Liver (tissue), 3 donors: ENCODE measurements around the gene APP.

ENCODE experiments used
- CTCF ChIP-seq: fragments of 150-350 bp; IDR thresholded peaks from 2 replicates; pipeline ENCODE4 v1.5.1; 2017; ENCODE audit warnings: improper control_type of control experiment, low read depth, low read length; ENCODE audit not compliant: missing input control
- HNF4G ChIP-seq: IDR thresholded peaks from 2 replicates; pipeline ENCODE4 v1.6.1; 2016; ENCODE audit warnings: antibody characterized with exemption
- RAD21 ChIP-seq, 2 donors: IDR thresholded peaks; 2 replicates each; pipeline ENCODE4 v1.6.1; 2016; ENCODE audit warnings: antibody characterized with exemption in 2 of 2, mild to moderate bottlenecking in 2 of 2
- RXRA ChIP-seq, 2 donors: IDR thresholded peaks; 2 replicates each; pipeline ENCODE4 v1.6.1; 2017 to 2018; ENCODE audit warnings: antibody characterized with exemption in 2 of 2, mild to moderate bottlenecking in 1 of 2
- TAF1 ChIP-seq: conservative IDR thresholded peaks from 2 replicates; pipeline ENCODE4 v1.6.1; 2016; ENCODE audit warnings: antibody characterized with exemption, mild to moderate bottlenecking
- TF ChIP-seq, protein P1 (sequence below): IDR thresholded peaks from 2 replicates; pipeline ENCODE4 v1.6.1; 2016; ENCODE audit warnings: antibody characterized with exemption, mild to moderate bottlenecking
- donor health status: healthy.
- donor health status: healthy.

GRCh38 chr21:25911730-25912401 is 258.7 kb downstream of the APP start:
- TF ChIP-seq TAF1 (no peak), CTCF (no peak), RXRA (IDR thresholded peaks at IDR 0.05) (peak; percentile 56 to 72), HNF4G (no peak), RAD21 (IDR thresholded peaks at IDR 0.05) (peak in 1 of 2 donors; percentile 36)
- TF ChIP-seq, protein P1, sequence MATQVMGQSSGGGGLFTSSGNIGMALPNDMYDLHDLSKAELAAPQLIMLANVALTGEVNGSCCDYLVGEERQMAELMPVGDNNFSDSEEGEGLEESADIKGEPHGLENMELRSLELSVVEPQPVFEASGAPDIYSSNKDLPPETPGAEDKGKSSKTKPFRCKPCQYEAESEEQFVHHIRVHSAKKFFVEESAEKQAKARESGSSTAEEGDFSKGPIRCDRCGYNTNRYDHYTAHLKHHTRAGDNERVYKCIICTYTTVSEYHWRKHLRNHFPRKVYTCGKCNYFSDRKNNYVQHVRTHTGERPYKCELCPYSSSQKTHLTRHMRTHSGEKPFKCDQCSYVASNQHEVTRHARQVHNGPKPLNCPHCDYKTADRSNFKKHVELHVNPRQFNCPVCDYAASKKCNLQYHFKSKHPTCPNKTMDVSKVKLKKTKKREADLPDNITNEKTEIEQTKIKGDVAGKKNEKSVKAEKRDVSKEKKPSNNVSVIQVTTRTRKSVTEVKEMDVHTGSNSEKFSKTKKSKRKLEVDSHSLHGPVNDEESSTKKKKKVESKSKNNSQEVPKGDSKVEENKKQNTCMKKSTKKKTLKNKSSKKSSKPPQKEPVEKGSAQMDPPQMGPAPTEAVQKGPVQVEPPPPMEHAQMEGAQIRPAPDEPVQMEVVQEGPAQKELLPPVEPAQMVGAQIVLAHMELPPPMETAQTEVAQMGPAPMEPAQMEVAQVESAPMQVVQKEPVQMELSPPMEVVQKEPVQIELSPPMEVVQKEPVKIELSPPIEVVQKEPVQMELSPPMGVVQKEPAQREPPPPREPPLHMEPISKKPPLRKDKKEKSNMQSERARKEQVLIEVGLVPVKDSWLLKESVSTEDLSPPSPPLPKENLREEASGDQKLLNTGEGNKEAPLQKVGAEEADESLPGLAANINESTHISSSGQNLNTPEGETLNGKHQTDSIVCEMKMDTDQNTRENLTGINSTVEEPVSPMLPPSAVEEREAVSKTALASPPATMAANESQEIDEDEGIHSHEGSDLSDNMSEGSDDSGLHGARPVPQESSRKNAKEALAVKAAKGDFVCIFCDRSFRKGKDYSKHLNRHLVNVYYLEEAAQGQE = no peak
